ENCODE data around the gene TBC1D22A. TPM values are rescaled to one million over a fixed set of nuclear protein-coding genes. Genes with fewer than 3 reads are reported as not detected.

Gene TBC1D22A
- total RNA-seq, 3 donors from 2014 or later: 29.8 to 31.1 (median 29.9) TPM

- ATAC-seq (no peak), DNase-seq (no peak)
- H3K9me3 Mint-ChIP-seq: no peaks in the 10 kb centered on the region
- no peaks in the 10 kb centered on the region for H3K27me3 Mint-ChIP-seq (ENCODE audit: low read depth)
- no peak overlapping the region for H3K4me3 Mint-ChIP-seq
- H3K36me3 Mint-ChIP-seq (ENCODE audit: insufficient read depth): peaks cover 27% of the 10 kb centered on the region
- peaks cover 2% of the 10 kb centered on the region for H3K4me1 Mint-ChIP-seq (ENCODE audit: low read depth)
Observed at GRCh38 chr22:47061226-47061625, 298.8 kb downstream of the TBC1D22A start.

GRCh38 chr22:47062126-47062525 is 299.7 kb downstream of the TBC1D22A start:
- Mint-ChIP-seq H3K27me3 (ENCODE audit: low read depth) (no peaks in the 10 kb centered on the region), H3K4me3 (no peak overlapping the region), H3K9me3 (no peaks in the 10 kb centered on the region), H3K36me3 (ENCODE audit: insufficient read depth) (peaks cover 22% of the 10 kb centered on the region), H3K4me1 (ENCODE audit: low read depth) (peaks cover 2% of the 10 kb centered on the region)
- DNase-seq: no peak
- no peak for ATAC-seq

GRCh38 chr22:47063071-47063509 is 300.6 kb downstream of the TBC1D22A start:
- H3K27me3 Mint-ChIP-seq (ENCODE audit: low read depth): no peaks in the 10 kb centered on the region
- no peak overlapping the region for H3K4me3 Mint-ChIP-seq
- no peak for DNase-seq
- H3K9me3 Mint-ChIP-seq: no peaks in the 10 kb centered on the region
- no peak for ATAC-seq
- peaks cover 22% of the 10 kb centered on the region for H3K36me3 Mint-ChIP-seq (ENCODE audit: insufficient read depth)
- peaks cover 10% of the 10 kb centered on the region for H3K4me1 Mint-ChIP-seq (ENCODE audit: low read depth)

- no peak for ATAC-seq
- Mint-ChIP-seq H3K9me3 (no peaks in the 10 kb centered on the region), H3K4me1 (ENCODE audit: low read depth) (peaks cover 14% of the 10 kb centered on the region), H3K27me3 (ENCODE audit: low read depth) (no peaks in the 10 kb centered on the region), H3K4me3 (no peak overlapping the region), H3K36me3 (ENCODE audit: insufficient read depth) (peaks cover 22% of the 10 kb centered on the region)
- no peak for DNase-seq
Observed at GRCh38 chr22:47063606-47064005, 301.2 kb downstream of the TBC1D22A start.

GRCh38 chr22:47064016-47064415 is 301.6 kb downstream of the TBC1D22A start:
- Mint-ChIP-seq H3K36me3 (ENCODE audit: insufficient read depth) (peaks cover 23% of the 10 kb centered on the region), H3K9me3 (no peaks in the 10 kb centered on the region), H3K4me1 (ENCODE audit: low read depth) (peaks cover 14% of the 10 kb centered on the region), H3K27me3 (ENCODE audit: low read depth) (no peaks in the 10 kb centered on the region), H3K4me3 (no peak overlapping the region)
- no peak for ATAC-seq
- DNase-seq: no peak

GRCh38 chr22:47064416-47064815 is 302.0 kb downstream of the TBC1D22A start:
- peaks cover 21% of the 10 kb centered on the region for H3K36me3 Mint-ChIP-seq (ENCODE audit: insufficient read depth)
- ATAC-seq (no peak), DNase-seq (no peak)
- no peaks in the 10 kb centered on the region for H3K9me3 Mint-ChIP-seq
- H3K4me1 Mint-ChIP-seq (ENCODE audit: low read depth): peaks cover 14% of the 10 kb centered on the region
- no peaks in the 10 kb centered on the region for H3K27me3 Mint-ChIP-seq (ENCODE audit: low read depth)
- no peak overlapping the region for H3K4me3 Mint-ChIP-seq

- H3K27me3 Mint-ChIP-seq (ENCODE audit: low read depth): no peaks in the 10 kb centered on the region
- peaks cover 14% of the 10 kb centered on the region for H3K4me1 Mint-ChIP-seq (ENCODE audit: low read depth)
- ATAC-seq (no peak), DNase-seq (no peak)
- no peak overlapping the region for H3K4me3 Mint-ChIP-seq
- H3K36me3 Mint-ChIP-seq (ENCODE audit: insufficient read depth): peaks cover 16% of the 10 kb centered on the region
- no peaks in the 10 kb centered on the region for H3K9me3 Mint-ChIP-seq
Observed at GRCh38 chr22:47065756-47066615, 303.5 kb downstream of the TBC1D22A start.

- no peaks in the 10 kb centered on the region for H3K9me3 Mint-ChIP-seq
- no peak for DNase-seq
- no peaks in the 10 kb centered on the region for H3K27me3 Mint-ChIP-seq (ENCODE audit: low read depth)
- H3K36me3 Mint-ChIP-seq (ENCODE audit: insufficient read depth): peaks cover 10% of the 10 kb centered on the region
- H3K4me1 Mint-ChIP-seq (ENCODE audit: low read depth): peaks cover 14% of the 10 kb centered on the region
- H3K4me3 Mint-ChIP-seq: no peak overlapping the region
- ATAC-seq: no peak
Observed at GRCh38 chr22:47066616-47066905, 304.1 kb downstream of the TBC1D22A start.

GRCh38 chr22:47067321-47067890 is 305.0 kb downstream of the TBC1D22A start:
- ATAC-seq (no peak), DNase-seq (no peak)
- Mint-ChIP-seq H3K4me3 (no peak overlapping the region), H3K27me3 (ENCODE audit: low read depth) (no peaks in the 10 kb centered on the region), H3K36me3 (ENCODE audit: insufficient read depth) (peaks cover 7% of the 10 kb centered on the region), H3K9me3 (no peaks in the 10 kb centered on the region), H3K4me1 (ENCODE audit: low read depth) (peaks cover 14% of the 10 kb centered on the region)

- ATAC-seq (no peak), DNase-seq (no peak)
- H3K9me3 Mint-ChIP-seq: no peaks in the 10 kb centered on the region
- no peak overlapping the region for H3K4me3 Mint-ChIP-seq
- peaks cover 14% of the 10 kb centered on the region for H3K4me1 Mint-ChIP-seq (ENCODE audit: low read depth)
- H3K27me3 Mint-ChIP-seq (ENCODE audit: low read depth): no peaks in the 10 kb centered on the region
- peaks cover 4% of the 10 kb centered on the region for H3K36me3 Mint-ChIP-seq (ENCODE audit: insufficient read depth)
Observed at GRCh38 chr22:47067911-47068625, 305.6 kb downstream of the TBC1D22A start.

GRCh38 chr22:47068626-47068996 is 306.2 kb downstream of the TBC1D22A start:
- DNase-seq (no peak), ATAC-seq (no peak)
- no peaks in the 10 kb centered on the region for H3K27me3 Mint-ChIP-seq (ENCODE audit: low read depth)
- H3K4me1 Mint-ChIP-seq (ENCODE audit: low read depth): peaks cover 14% of the 10 kb centered on the region
- no peak overlapping the region for H3K4me3 Mint-ChIP-seq
- peaks cover 8% of the 10 kb centered on the region for H3K36me3 Mint-ChIP-seq (ENCODE audit: insufficient read depth)
- no peaks in the 10 kb centered on the region for H3K9me3 Mint-ChIP-seq

GRCh38 chr22:47069270-47069669 is 306.8 kb downstream of the TBC1D22A start:
- no peak overlapping the region for H3K4me3 Mint-ChIP-seq
- ATAC-seq (no peak), DNase-seq (no peak)
- H3K4me1 Mint-ChIP-seq (ENCODE audit: low read depth): peaks cover 14% of the 10 kb centered on the region
- H3K27me3 Mint-ChIP-seq (ENCODE audit: low read depth): no peaks in the 10 kb centered on the region
- peaks cover 12% of the 10 kb centered on the region for H3K36me3 Mint-ChIP-seq (ENCODE audit: insufficient read depth)
- no peaks in the 10 kb centered on the region for H3K9me3 Mint-ChIP-seq

GRCh38 chr22:47071078-47071806 is 308.8 kb downstream of the TBC1D22A start:
- peaks cover 12% of the 10 kb centered on the region for H3K4me1 Mint-ChIP-seq (ENCODE audit: low read depth)
- peaks cover 16% of the 10 kb centered on the region for H3K9me3 Mint-ChIP-seq
- H3K36me3 Mint-ChIP-seq (ENCODE audit: insufficient read depth): peaks cover 22% of the 10 kb centered on the region
- DNase-seq: no peak
- H3K27me3 Mint-ChIP-seq (ENCODE audit: low read depth): no peaks in the 10 kb centered on the region
- no peak overlapping the region for H3K4me3 Mint-ChIP-seq
- no peak for ATAC-seq

Data from activated T-cell treated with anti-CD3 and anti-CD28 coated beads, Interleukin-2, amount 50 U/mL, for 4 hours (primary cell).